Neural progenitor cell (in vitro differentiated cells): ENCODE measurements around the gene MISP3.

Source experiments
- CTCF ChIP-seq: fragments of 200-600 bp; sonication (generic); IDR thresholded peaks from 2 replicates; pipeline ENCODE4 v1.5.1; 2017; ENCODE audit warnings: antibody characterized with exemption, mild to moderate bottlenecking
- EZH2 ChIP-seq: fragments of 200-600 bp; sonication (generic); IDR thresholded peaks from 2 replicates; pipeline ENCODE4 v1.6.1; 2017; ENCODE audit warnings: antibody characterized with exemption, mild to moderate bottlenecking, moderate library complexity
- EZH2phosphoT487 ChIP-seq: fragments of 200-600 bp; sonication (generic); IDR thresholded peaks from 2 replicates; pipeline ENCODE4 v1.6.1; 2017; ENCODE audit warnings: antibody characterized with exemption

- no peak for TF ChIP-seq CTCF
- no peak for TF ChIP-seq EZH2phosphoT487
- TF ChIP-seq EZH2 = no peak
Observed at GRCh38 chr19:14103310-14103709, 30.7 kb downstream of the MISP3 start.
